Ishikawa (cell line): Measurements from ENCODE around the gene RFX8.

Source experiments
- CEBPB ChIP-seq: IDR thresholded peaks from 2 replicates; pipeline ENCODE4 v1.6.1; 2012
- CREB1 ChIP-seq: IDR thresholded peaks from 2 replicates; pipeline ENCODE4 v1.6.1; 2012; ENCODE audit warnings: low read depth
- EGR1 ChIP-seq: IDR thresholded peaks from 2 replicates; pipeline ENCODE4 v1.6.1; 2012
- EP300 ChIP-seq: IDR thresholded peaks from 2 replicates; pipeline ENCODE4 v1.6.1; 2012; ENCODE audit warnings: borderline replicate concordance
- FOXM1 ChIP-seq: IDR thresholded peaks from 2 replicates; pipeline ENCODE4 v1.6.1; 2012; ENCODE audit warnings: low read depth, borderline replicate concordance
- MAX ChIP-seq: IDR thresholded peaks from 2 replicates; pipeline ENCODE4 v1.6.1; 2012
- NFIC ChIP-seq: IDR thresholded peaks from 2 replicates; pipeline ENCODE4 v1.6.1; 2012
- RAD21 ChIP-seq: IDR thresholded peaks from 2 replicates; pipeline ENCODE4 v1.6.1; 2012; ENCODE audit warnings: low read depth
- REST ChIP-seq: IDR thresholded peaks from 2 replicates; pipeline ENCODE4 v1.6.1; 2012; ENCODE audit warnings: low read depth, mild to moderate bottlenecking
- TAF1 ChIP-seq: IDR thresholded peaks from 2 replicates; pipeline ENCODE4 v1.6.1; 2012; ENCODE audit warnings: low read depth, mild to moderate bottlenecking
- TCF12 ChIP-seq: IDR thresholded peaks from 2 replicates; pipeline ENCODE4 v1.6.1; 2012; ENCODE audit warnings: low read depth
- TEAD4 ChIP-seq: IDR thresholded peaks from 2 replicates; pipeline ENCODE4 v1.6.1; 2012
- USF1 ChIP-seq: IDR thresholded peaks from 2 replicates; pipeline ENCODE4 v1.6.1; 2012
- YY1 ChIP-seq: IDR thresholded peaks from 2 replicates; pipeline ENCODE4 v1.6.1; 2012; ENCODE audit warnings: low read depth
- ZBTB7A ChIP-seq: IDR thresholded peaks from 2 replicates; pipeline ENCODE4 v1.6.1; 2012; ENCODE audit warnings: low read depth

The RFX8 gene

GRCh38 chr2:101349893-101350662 is 124.8 kb downstream of the RFX8 start:
- TF ChIP-seq EGR1 (no peak), TCF12 (no peak), USF1 (no peak), CREB1 (no peak), CEBPB (no peak), MAX (no peak), ZBTB7A (no peak), NFIC (no peak), EP300 (no peak), YY1 (no peak), REST (no peak), FOXM1 (no peak), TAF1 (no peak)

GRCh38 chr2:101348883-101349282 is 126.0 kb downstream of the RFX8 start:
- TF ChIP-seq TEAD4, result no peak
- no peak for TF ChIP-seq RAD21
- TF ChIP-seq CREB1, result no peak
- no peak for TF ChIP-seq NFIC
- TF ChIP-seq REST, result no peak
- TF ChIP-seq FOXM1, result no peak
- no peak for TF ChIP-seq MAX
- no peak for TF ChIP-seq TAF1
- no peak for TF ChIP-seq EP300
- no peak for TF ChIP-seq TCF12
